Memory B cell (primary cell): ENCODE measurements around the gene MKNK1.

Source experiments
- ATAC-seq: fragments of 150-1000 bp; cut with Tn5 transposase; 2 replicates; pipeline ENCODE4 v1.10.0; 2021; ENCODE audit warnings: low read depth, mild to moderate bottlenecking, moderate library complexity
- DNase-seq, 2 donors: peaks; one replicate each; pipeline ENCODE4 v3.0.0; 2022; ENCODE audit warnings: low spot score in 2 of 2
- H3K27ac Mint-ChIP-seq: one replicate; pipeline ENCODE4 v1.8.0; 2022; ENCODE audit warnings: mild to moderate bottlenecking, moderate library complexity, mixed read lengths
- H3K27me3 Mint-ChIP-seq: one replicate; pipeline ENCODE4 v1.8.0; 2022; ENCODE audit warnings: mixed read lengths
- H3K36me3 Mint-ChIP-seq: one replicate; pipeline ENCODE4 v1.8.0; 2022; ENCODE audit warnings: mild to moderate bottlenecking, mixed read lengths
- H3K4me1 Mint-ChIP-seq: one replicate; pipeline ENCODE4 v1.8.0; 2022; ENCODE audit warnings: mixed read lengths
- H3K4me3 Mint-ChIP-seq: one replicate; pipeline ENCODE4 v1.8.0; 2022; ENCODE audit warnings: mild to moderate bottlenecking, moderate library complexity, mixed read lengths
- H3K9me3 Mint-ChIP-seq: one replicate; pipeline ENCODE4 v1.8.0; 2022; ENCODE audit warnings: mixed read lengths

MKNK1 gene

DNA sequence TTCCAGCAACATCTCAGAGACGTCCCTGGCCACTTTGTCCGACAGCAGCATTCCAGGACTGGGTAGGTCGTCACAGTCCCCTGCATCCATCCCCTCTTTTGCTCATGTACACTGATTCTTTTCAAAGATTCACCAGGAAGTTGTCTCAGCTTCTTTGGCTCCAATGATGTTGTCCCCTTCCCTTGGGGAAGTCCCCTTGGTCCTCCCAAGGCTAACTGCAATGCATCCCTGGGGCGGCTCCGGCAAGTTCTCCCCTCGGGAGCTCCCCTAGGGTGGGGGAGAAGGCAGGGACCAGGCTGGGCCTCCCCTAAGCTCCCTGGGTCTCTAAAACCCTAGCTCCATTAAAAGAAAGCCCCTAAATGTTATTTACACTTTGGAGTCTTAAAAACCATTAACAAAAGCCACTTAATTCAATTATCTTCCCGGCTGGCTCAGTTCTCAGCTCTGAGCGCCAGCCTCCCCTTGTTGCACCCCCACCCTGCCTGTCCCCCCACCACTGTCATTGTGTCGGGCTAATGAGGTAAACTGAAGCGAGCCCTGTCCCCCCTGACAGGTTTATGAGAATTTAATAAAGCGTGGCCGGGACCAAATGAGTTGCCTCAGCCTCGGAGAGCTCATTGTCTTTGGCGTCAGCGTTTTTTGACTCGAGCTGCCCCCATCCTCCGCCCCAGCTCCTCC, 77.9 kb downstream of the MKNK1 start:
- H3K27ac Mint-ChIP-seq = no peak overlapping the region
- ATAC-seq (no peak), DNase-seq (no peak)
- H3K27me3 Mint-ChIP-seq = peaks cover 36% of the 10 kb centered on the region
- no peaks in the 10 kb centered on the region for H3K36me3 Mint-ChIP-seq
- no peak overlapping the region for H3K4me3 Mint-ChIP-seq
- no peaks in the 10 kb centered on the region for H3K9me3 Mint-ChIP-seq
- no peaks in the 10 kb centered on the region for H3K4me1 Mint-ChIP-seq

DNA sequence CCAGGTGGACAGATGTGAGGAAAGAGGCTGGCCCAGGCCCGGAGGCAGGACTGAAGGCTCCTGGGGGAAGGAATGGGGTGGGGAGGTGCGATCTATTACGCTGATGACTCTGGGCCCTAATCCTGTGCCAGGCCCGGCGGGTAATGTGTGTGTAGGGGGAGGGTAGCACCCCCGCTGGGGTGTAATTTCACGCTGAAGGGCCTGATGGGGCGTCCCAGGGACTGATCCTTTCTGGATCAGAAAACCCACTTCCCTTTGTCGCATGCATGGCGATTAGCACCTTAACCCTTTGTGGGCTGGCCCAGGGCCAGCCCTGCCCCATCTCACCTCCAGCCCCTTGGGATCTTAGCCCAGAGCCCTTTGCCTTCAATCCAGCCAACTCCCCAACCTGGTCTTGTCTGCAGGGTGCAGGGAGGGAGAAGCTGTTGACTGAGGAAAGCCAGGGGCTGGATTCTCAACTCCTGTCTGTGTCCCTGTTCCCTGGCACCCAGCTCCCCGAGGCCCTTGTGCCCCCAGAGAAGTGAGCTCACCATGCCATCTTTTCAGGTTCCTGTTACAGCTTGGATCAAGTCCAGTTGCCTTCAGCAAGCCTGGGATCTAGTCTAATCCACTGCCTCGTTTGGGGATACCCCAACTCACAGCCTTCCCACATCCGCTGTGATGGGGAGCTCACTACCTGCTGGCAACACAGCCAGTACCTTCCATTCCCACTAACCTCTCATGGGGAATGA, 78.7 kb downstream of the MKNK1 start:
- no peak for DNase-seq
- ATAC-seq = no peak
- H3K9me3 Mint-ChIP-seq = no peaks in the 10 kb centered on the region
- H3K36me3 Mint-ChIP-seq = no peaks in the 10 kb centered on the region
- H3K27ac Mint-ChIP-seq = no peak overlapping the region
- H3K4me1 Mint-ChIP-seq = no peaks in the 10 kb centered on the region
- no peak overlapping the region for H3K4me3 Mint-ChIP-seq
- H3K27me3 Mint-ChIP-seq = peaks cover 31% of the 10 kb centered on the region

DNA sequence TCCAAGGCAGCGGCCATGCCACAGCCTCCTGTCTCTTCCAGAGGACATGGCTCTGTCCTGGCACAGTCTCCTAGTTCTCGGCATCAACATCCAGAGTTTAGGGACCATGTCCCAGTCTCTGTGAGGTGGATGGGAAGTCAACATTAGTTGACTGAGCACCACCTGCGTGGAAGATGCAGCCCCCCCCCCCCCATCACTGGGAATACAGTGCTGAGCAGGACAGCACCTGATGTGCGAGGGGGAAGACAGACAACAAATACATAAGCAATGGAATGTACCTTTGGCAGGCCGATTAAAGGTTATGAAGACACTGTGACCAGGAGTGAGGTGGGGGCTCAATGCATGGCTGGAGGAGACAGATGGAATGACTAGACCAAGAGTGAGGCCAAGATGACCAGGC, 79.2 kb downstream of the MKNK1 start:
- Mint-ChIP-seq H3K36me3 (no peaks in the 10 kb centered on the region), H3K27ac (no peak overlapping the region), H3K4me3 (no peak overlapping the region), H3K27me3 (peaks cover 31% of the 10 kb centered on the region), H3K9me3 (no peaks in the 10 kb centered on the region), H3K4me1 (no peaks in the 10 kb centered on the region)
- DNase-seq (no peak), ATAC-seq (no peak)

- H3K27me3 Mint-ChIP-seq = peaks cover 29% of the 10 kb centered on the region
- DNase-seq = no peak
- no peaks in the 10 kb centered on the region for H3K36me3 Mint-ChIP-seq
- no peaks in the 10 kb centered on the region for H3K9me3 Mint-ChIP-seq
- ATAC-seq = no peak
- no peak overlapping the region for H3K4me3 Mint-ChIP-seq
- H3K4me1 Mint-ChIP-seq = no peaks in the 10 kb centered on the region
- no peak overlapping the region for H3K27ac Mint-ChIP-seq
Measured at GRCh38 chr1:46523496-46524353, 80.3 kb downstream of the MKNK1 start.

GRCh38 chr1:46522969-46523320, 81.1 kb downstream of the MKNK1 start:
- ATAC-seq (no peak), DNase-seq (no peak)
- Mint-ChIP-seq H3K4me3 (no peak overlapping the region), H3K27me3 (peaks cover 32% of the 10 kb centered on the region), H3K27ac (no peak overlapping the region), H3K9me3 (no peaks in the 10 kb centered on the region), H3K4me1 (no peaks in the 10 kb centered on the region), H3K36me3 (no peaks in the 10 kb centered on the region)

DNA sequence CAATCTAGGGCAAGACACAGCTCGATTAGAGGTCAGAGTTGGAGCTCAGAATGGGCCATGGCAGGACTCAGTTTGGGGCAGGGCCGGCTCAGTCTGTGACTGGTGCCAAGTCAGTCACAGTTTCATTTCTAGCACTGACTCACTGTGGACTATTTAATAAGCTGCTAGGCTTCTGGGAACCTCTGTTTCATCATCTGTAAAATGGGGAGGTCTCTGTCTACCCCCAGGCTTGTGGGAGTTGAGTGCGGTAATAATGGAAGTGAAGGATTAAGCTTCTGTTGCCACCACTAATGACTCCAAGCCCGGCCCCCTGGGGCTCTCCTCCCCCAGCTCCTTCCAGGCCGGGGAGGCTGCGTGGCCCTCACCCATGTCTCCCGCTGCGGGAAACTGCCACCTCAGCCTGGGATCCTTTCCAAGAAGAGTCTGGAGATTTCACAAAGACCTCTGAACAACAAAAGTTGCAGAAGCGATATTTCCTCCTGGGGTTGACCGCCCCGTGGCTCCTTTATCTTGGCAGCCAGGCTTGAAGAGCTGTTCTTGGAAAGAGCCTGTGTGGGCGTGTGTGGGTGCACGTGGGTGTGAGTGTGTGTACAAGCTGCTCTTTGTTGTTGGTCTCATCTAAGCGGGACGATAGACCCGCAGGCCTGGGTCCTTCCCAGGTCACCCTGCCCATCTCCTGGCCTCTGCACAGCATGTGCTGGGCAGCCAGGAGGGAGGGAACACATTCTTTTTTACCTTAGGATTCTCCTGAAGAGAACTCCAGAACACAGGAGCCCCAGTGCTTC, 81.7 kb downstream of the MKNK1 start:
- no peak for ATAC-seq
- no peak for DNase-seq
- Mint-ChIP-seq H3K4me1 (no peaks in the 10 kb centered on the region), H3K27me3 (peaks cover 29% of the 10 kb centered on the region), H3K4me3 (no peak overlapping the region), H3K9me3 (no peaks in the 10 kb centered on the region), H3K27ac (no peak overlapping the region), H3K36me3 (no peaks in the 10 kb centered on the region)

- Mint-ChIP-seq H3K27me3 (peaks cover 30% of the 10 kb centered on the region), H3K9me3 (no peaks in the 10 kb centered on the region), H3K4me1 (peaks cover 2% of the 10 kb centered on the region), H3K27ac (no peak overlapping the region), H3K4me3 (no peak overlapping the region), H3K36me3 (no peaks in the 10 kb centered on the region)
- ATAC-seq (no peak), DNase-seq (no peak)
Measured at GRCh38 chr1:46521414-46521813, 82.7 kb downstream of the MKNK1 start.

GRCh38 chr1:46520063-46520911, 83.8 kb downstream of the MKNK1 start:
- Mint-ChIP-seq H3K4me3 (no peak overlapping the region), H3K27ac (no peak overlapping the region), H3K36me3 (no peaks in the 10 kb centered on the region), H3K9me3 (no peaks in the 10 kb centered on the region), H3K27me3 (peaks cover 29% of the 10 kb centered on the region), H3K4me1 (peaks cover 2% of the 10 kb centered on the region)
- ATAC-seq (no peak), DNase-seq (no peak)

DNA sequence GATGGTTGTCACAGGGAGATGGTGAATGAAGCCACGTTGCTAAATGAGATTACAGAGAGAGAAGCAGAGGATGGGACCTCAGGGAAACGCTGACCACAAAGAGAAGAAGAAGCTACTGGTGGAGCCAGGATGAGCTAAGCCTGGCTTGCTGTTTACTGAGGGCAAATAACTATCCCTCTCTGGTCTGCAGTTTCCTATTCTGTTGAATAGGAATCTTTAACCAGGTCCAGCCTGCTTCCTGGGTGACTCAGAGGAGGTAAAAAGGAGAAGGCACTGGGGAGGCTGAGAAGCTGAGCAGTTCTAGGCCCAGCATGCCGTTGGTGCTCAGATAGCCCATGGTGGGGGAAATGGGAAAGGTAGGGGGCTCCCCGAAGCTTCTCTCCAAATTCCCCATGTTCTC, 84.9 kb downstream of the MKNK1 start:
- Mint-ChIP-seq H3K27me3 (peaks cover 27% of the 10 kb centered on the region), H3K27ac (no peak overlapping the region), H3K4me3 (no peak overlapping the region), H3K9me3 (no peaks in the 10 kb centered on the region), H3K4me1 (peaks cover 2% of the 10 kb centered on the region), H3K36me3 (no peaks in the 10 kb centered on the region)
- ATAC-seq = no peak
- no peak for DNase-seq

DNA sequence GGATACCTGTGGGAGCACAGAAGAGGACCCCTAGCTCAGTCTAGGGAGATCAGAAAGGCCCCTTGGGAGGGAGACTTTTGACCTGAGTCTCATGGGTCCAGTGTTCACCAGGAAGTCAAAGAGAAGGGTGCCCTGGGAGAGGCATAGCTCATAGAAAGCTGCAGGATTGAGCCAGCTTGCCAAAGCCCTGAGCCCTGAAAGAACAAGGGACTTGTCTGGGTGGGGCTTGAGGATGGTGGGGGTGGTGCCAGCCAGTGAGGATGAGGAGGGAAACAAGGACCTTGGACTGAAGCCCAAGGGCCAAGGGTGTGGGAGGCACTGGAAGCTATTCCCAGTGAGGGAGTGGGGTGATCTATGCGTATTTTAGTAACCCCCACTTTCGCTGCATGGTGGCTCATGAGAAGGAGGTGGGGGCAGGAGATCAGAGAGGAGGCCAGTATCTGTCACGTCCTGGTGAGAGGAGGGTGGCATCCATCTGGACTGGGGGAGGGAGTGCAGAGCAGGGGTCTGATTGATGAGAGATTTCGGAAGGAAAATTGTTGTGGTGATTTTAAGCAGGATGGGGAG, 86.1 kb downstream of the MKNK1 start:
- H3K4me3 Mint-ChIP-seq = no peak overlapping the region
- H3K36me3 Mint-ChIP-seq = no peaks in the 10 kb centered on the region
- peaks cover 2% of the 10 kb centered on the region for H3K4me1 Mint-ChIP-seq
- H3K27me3 Mint-ChIP-seq = peaks cover 26% of the 10 kb centered on the region
- H3K27ac Mint-ChIP-seq = no peak overlapping the region
- H3K9me3 Mint-ChIP-seq = no peaks in the 10 kb centered on the region
- no peak for ATAC-seq
- DNase-seq = no peak

GRCh38 chr1:46517010-46517600, 87.0 kb downstream of the MKNK1 start:
- no peak for ATAC-seq
- Mint-ChIP-seq H3K9me3 (no peaks in the 10 kb centered on the region), H3K27ac (no peak overlapping the region), H3K4me3 (no peak overlapping the region), H3K36me3 (no peaks in the 10 kb centered on the region), H3K4me1 (peaks cover 2% of the 10 kb centered on the region), H3K27me3 (peaks cover 28% of the 10 kb centered on the region)
- DNase-seq = no peak

DNA sequence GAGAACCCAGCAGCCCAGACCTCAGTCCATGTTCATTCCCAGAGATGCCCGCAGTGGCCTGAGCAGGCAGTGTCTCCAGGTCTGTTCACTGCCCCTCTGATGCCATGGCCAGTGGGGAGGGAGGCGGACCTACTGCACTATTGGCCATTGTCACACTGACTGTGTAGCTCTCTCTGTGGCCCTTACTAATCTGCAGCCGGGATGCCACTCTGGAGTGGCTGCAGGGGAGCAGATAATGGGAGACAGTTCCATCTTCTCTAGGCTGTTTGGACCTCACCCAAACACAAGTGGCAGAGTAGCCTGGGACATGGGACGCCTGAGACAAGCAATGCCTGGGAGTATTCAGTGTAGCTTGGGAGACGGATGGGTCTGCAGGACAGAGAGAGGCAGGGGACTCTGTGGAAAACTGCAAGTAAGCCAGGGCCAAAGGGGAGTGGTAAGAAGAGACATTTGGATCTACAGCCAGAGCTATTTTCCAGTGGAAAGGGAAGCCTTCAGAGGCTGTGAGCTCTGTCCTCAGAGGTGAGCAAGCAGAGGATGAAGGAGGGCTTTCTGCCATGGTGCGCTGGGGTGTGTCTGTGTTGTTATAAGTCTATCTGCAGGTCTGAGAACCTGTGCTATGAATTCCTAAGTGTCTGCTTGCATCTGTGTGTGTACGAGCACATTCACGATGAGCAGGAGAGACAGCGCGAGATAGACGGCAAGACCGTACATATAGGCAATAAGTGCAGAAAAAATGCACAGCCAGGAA, 87.7 kb downstream of the MKNK1 start:
- H3K27me3 Mint-ChIP-seq = peaks cover 29% of the 10 kb centered on the region
- ATAC-seq = no peak
- H3K4me1 Mint-ChIP-seq = peaks cover 2% of the 10 kb centered on the region

More for the DNA sequence above, 87.7 kb downstream of the MKNK1 start:
- Mint-ChIP-seq H3K9me3 (no peaks in the 10 kb centered on the region), H3K36me3 (no peaks in the 10 kb centered on the region), H3K4me3 (no peak overlapping the region), H3K27ac (no peak overlapping the region)
- no peak for DNase-seq
